ENCODE data around the gene SNAP29. TPM values are rescaled to one million over a fixed set of nuclear protein-coding genes. Genes with fewer than 3 reads are reported as not detected.
"Not testable (repeated sequence)": the region's sequence is repeated elsewhere in the genome, so short reads cannot be mapped to it uniquely, and the experiment has no call there.

SNAP29 gene
- total RNA-seq, 6 experiments from 2014 or later, result 17.6 to 27.0 (median 22.4) TPM

GRCh38 chr22:20823264-20823663 is 35.5 kb upstream of the SNAP29 start:
- intact Hi-C loops (cut with DNase I), result no loop called here
- Histone ChIP-seq H3K27ac (no peak overlapping the region), H3K9me3 (no peaks in the 10 kb centered on the region), H3K4me1 (peaks cover 0 to 15% (median 7%) of the 10 kb centered on the region in 4 donors), H3K36me3 (peaks cover 0 to 40% (median 14%) of the 10 kb centered on the region in 4 donors), H3K4me3 (no peak overlapping the region), H3K27me3 (no peaks in the 10 kb centered on the region)
- no peak for DNase-seq
- ATAC-seq, result no peak
- TF ChIP-seq POLR2A (IDR thresholded peaks at IDR 0.05), result no peak
- no peak for TF ChIP-seq CTCF (IDR thresholded peaks at IDR 0.05)
- 100% methylated on average over 1 of the region's 1 CpG for WGBS (ENCODE audit: insufficient coverage, low coverage, low lambda C conversion rate, missing lambda C conversion rate)

- WGBS (ENCODE audit: insufficient coverage, low coverage, low lambda C conversion rate, missing lambda C conversion rate), result 100% methylated on average over 3 of the region's 4 CpGs
- H3K27ac ChIP-seq; DNase-seq; intact Hi-C loops (cut with DNase I); H3K9me3 ChIP-seq; H3K4me3 ChIP-seq; ATAC-seq; H3K27me3 ChIP-seq: not testable (repeated sequence)
- peaks cover 0 to 26% (median 5%) of the 10 kb centered on the region in 4 donors for H3K36me3 ChIP-seq
- H3K4me1 ChIP-seq, result peaks cover 0 to 15% (median 7%) of the 10 kb centered on the region in 4 donors
Observed at GRCh38 chr22:20825216-20825615, 33.6 kb upstream of the SNAP29 start.

GRCh38 chr22:20825624-20826023 is 33.2 kb upstream of the SNAP29 start:
- peaks cover 0 to 15% (median 7%) of the 10 kb centered on the region in 4 donors for H3K4me1 ChIP-seq
- intact Hi-C loops (cut with DNase I), result no loop called here
- H3K36me3 ChIP-seq, result peaks cover 0 to 22% (median 5%) of the 10 kb centered on the region in 4 donors
- TF ChIP-seq POLR2A (IDR thresholded peaks at IDR 0.05) (no peak), CTCF (IDR thresholded peaks at IDR 0.05) (no peak)
- no peak for DNase-seq
- no peak overlapping the region for H3K27ac ChIP-seq
- ATAC-seq, result no peak
- H3K4me3 ChIP-seq, result no peak overlapping the region
- H3K27me3 ChIP-seq, result no peaks in the 10 kb centered on the region
- WGBS (ENCODE audit: insufficient coverage, low coverage, low lambda C conversion rate, missing lambda C conversion rate), result 93% methylated on average over 6 of the region's 6 CpGs
- H3K9me3 ChIP-seq, result no peaks in the 10 kb centered on the region

GRCh38 chr22:20826373-20827152 is 32.2 kb upstream of the SNAP29 start:
- H3K9me3 ChIP-seq; DNase-seq; H3K27me3 ChIP-seq; H3K27ac ChIP-seq; intact Hi-C loops (cut with DNase I); H3K4me3 ChIP-seq: not testable (repeated sequence)
- Histone ChIP-seq H3K4me1 (peaks cover 0 to 15% (median 7%) of the 10 kb centered on the region in 4 donors), H3K36me3 (peaks cover 0 to 24% (median 4%) of the 10 kb centered on the region in 4 donors)
- WGBS (ENCODE audit: insufficient coverage, low coverage, low lambda C conversion rate, missing lambda C conversion rate), result 66% methylated on average over 5 of the region's 5 CpGs
- ATAC-seq, result peak in 2 of 4 donors; percentile 57 to 73

GRCh38 chr22:20829491-20830134 is 29.2 kb upstream of the SNAP29 start:
- no peak overlapping the region for H3K4me3 ChIP-seq
- DNase-seq (no peak), ATAC-seq (no peak)
- H3K27ac ChIP-seq, result no peak overlapping the region
- H3K27me3 ChIP-seq, result no peaks in the 10 kb centered on the region
- H3K36me3 ChIP-seq, result peaks cover 0 to 23% (median 2%) of the 10 kb centered on the region in 4 donors
- peaks cover 0 to 15% (median 7%) of the 10 kb centered on the region in 4 donors for H3K4me1 ChIP-seq
- WGBS (ENCODE audit: insufficient coverage, low coverage, low lambda C conversion rate, missing lambda C conversion rate), result 93% methylated on average over 2 of the region's 3 CpGs
- TF ChIP-seq CTCF (IDR thresholded peaks at IDR 0.05), result no peak
- no peak for TF ChIP-seq POLR2A (IDR thresholded peaks at IDR 0.05)
- H3K9me3 ChIP-seq, result no peaks in the 10 kb centered on the region
- intact Hi-C loops (cut with DNase I), result no loop called here
